Hippocampal formation (tissue), 2 donors: Measurements from ENCODE around the gene MYF5.
"Not testable (repeated sequence)": the region's sequence is repeated elsewhere in the genome, so short reads cannot be mapped to it uniquely, and the experiment has no call there.

ENCODE experiments used
- DNase-seq, 2 donors: peaks; one replicate each; lab custom pipeline; 2025; lab: John Stamatoyannopoulos, UW

The MYF5 gene

GRCh38 chr12:80716696-80717469 lies at the start of gene MYF5:
MYF5 (plus strand) TSS chr12:80716912; CDS start chr12:80717064, 152 bp downstream.
- DNase-seq: no peak

- DNase-seq: no peak
Observed at GRCh38 chr12:80670214-80670613, 46.5 kb upstream of the MYF5 start.

GRCh38 chr12:80676042-80676636 lies 40.6 kb upstream of the MYF5 start:
- DNase-seq: not testable (repeated sequence)

- DNase-seq: no peak
Observed at GRCh38 chr12:80676856-80677255, 39.9 kb upstream of the MYF5 start.

GRCh38 chr12:80677994-80678393 lies 38.7 kb upstream of the MYF5 start:
- no peak for DNase-seq

- no peak for DNase-seq
Observed at GRCh38 chr12:80679346-80680131, 37.2 kb upstream of the MYF5 start.

GRCh38 chr12:80681287-80681686 lies 35.4 kb upstream of the MYF5 start:
- no peak for DNase-seq

- DNase-seq: no peak
Observed at GRCh38 chr12:80681786-80682185, 34.9 kb upstream of the MYF5 start.

- no peak for DNase-seq
Observed at GRCh38 chr12:80684077-80684495, 32.6 kb upstream of the MYF5 start.

- no peak for DNase-seq
Observed at GRCh38 chr12:80690090-80690489, 26.6 kb upstream of the MYF5 start.

GRCh38 chr12:80690513-80690912 lies 26.2 kb upstream of the MYF5 start:
- DNase-seq: no peak

- no peak for DNase-seq
Observed at GRCh38 chr12:80692114-80692513, 24.6 kb upstream of the MYF5 start.

- DNase-seq: no peak
Observed at GRCh38 chr12:80697270-80697887, 19.3 kb upstream of the MYF5 start.

GRCh38 chr12:80698256-80698655 lies 18.5 kb upstream of the MYF5 start:
- DNase-seq: no peak

GRCh38 chr12:80698847-80699542 lies 17.7 kb upstream of the MYF5 start:
- no peak for DNase-seq

- DNase-seq: no peak
Observed at GRCh38 chr12:80700327-80700726, 16.4 kb upstream of the MYF5 start.

- no peak for DNase-seq
Observed at GRCh38 chr12:80701388-80701787, 15.3 kb upstream of the MYF5 start.

GRCh38 chr12:80702889-80703805 lies 13.6 kb upstream of the MYF5 start:
- DNase-seq: no peak

GRCh38 chr12:80704420-80704819 lies 12.3 kb upstream of the MYF5 start:
- no peak for DNase-seq

- no peak for DNase-seq
Observed at GRCh38 chr12:80707126-80707829, 9.4 kb upstream of the MYF5 start, which contains the start of gene MYF6. MYF6 (plus strand) TSS chr12:80707634; CDS start chr12:80707720, 86 bp downstream.
